ENCODE measurements around the gene SDCCAG8. TPM values are rescaled to one million over a fixed set of nuclear protein-coding genes. Genes with fewer than 3 reads are reported as not detected.

Gene SDCCAG8
- total and polyA plus RNA-seq, 2 of the 8 experiments (the other 6 are each of a cell fraction or from before 2014, with no cell fraction given): 15.6 to 21.0 TPM

- TF ChIP-seq HDAC6 (IDR thresholded peaks at IDR 0.05; ENCODE audit: low read depth, low read length) (no peak), SRF (IDR thresholded peaks at IDR 0.05; ENCODE audit: low read depth, low read length) (no peak)
Measured at GRCh38 chr1:243301059-243301458, 45.2 kb downstream of the SDCCAG8 start (continued).

Measured in H1 (cell line).